Upper lobe of left lung (tissue), 4 donors: ENCODE data around the gene DKK2.

Source experiments
- EP300 ChIP-seq, 4 donors: sonication (generic); formaldehyde crosslinking; IDR thresholded peaks; one replicate each; pipeline ENCODE4 v1.5.1; 2017; ENCODE audit warnings: antibody characterized with exemption in 4 of 4, control low read depth in 2 of 4
- POLR2A ChIP-seq, 4 donors: fragments of 450-650 bp; IDR thresholded peaks; one replicate each; pipeline ENCODE4 v1.5.1; 2016 to 2017; ENCODE audit warnings: antibody characterized with exemption in 4 of 4, mild to moderate bottlenecking in 2 of 4
- POLR2AphosphoS5 ChIP-seq, 2 donors: sonication (generic); formaldehyde crosslinking; IDR thresholded peaks; one replicate each; pipeline ENCODE4 v1.5.1; 2017; ENCODE audit warnings: antibody characterized with exemption in 2 of 2
- TF ChIP-seq, protein P1 (sequence below), 6 experiments: fragments of 450-650 bp in 4 of 6; fragments of 200-600 bp in 2 of 6; sonication (generic) in 2 of 6; IDR thresholded peaks; one replicate each; pipeline ENCODE4 v1.5.1; 2016 to 2019; ENCODE audit warnings: antibody characterized with exemption in 6 of 6

- TF ChIP-seq, protein P1, sequence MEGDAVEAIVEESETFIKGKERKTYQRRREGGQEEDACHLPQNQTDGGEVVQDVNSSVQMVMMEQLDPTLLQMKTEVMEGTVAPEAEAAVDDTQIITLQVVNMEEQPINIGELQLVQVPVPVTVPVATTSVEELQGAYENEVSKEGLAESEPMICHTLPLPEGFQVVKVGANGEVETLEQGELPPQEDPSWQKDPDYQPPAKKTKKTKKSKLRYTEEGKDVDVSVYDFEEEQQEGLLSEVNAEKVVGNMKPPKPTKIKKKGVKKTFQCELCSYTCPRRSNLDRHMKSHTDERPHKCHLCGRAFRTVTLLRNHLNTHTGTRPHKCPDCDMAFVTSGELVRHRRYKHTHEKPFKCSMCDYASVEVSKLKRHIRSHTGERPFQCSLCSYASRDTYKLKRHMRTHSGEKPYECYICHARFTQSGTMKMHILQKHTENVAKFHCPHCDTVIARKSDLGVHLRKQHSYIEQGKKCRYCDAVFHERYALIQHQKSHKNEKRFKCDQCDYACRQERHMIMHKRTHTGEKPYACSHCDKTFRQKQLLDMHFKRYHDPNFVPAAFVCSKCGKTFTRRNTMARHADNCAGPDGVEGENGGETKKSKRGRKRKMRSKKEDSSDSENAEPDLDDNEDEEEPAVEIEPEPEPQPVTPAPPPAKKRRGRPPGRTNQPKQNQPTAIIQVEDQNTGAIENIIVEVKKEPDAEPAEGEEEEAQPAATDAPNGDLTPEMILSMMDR (IDR thresholded peaks at IDR 0.05): no peak
- TF ChIP-seq POLR2AphosphoS5 (IDR thresholded peaks at IDR 0.05) (no peak), POLR2A (IDR thresholded peaks at IDR 0.05) (no peak), EP300 (IDR thresholded peaks at IDR 0.05) (no peak)
These were observed 30.5 kb upstream of the DKK2 start for GRCh38 chr4:107066621-107067020.
